HG03045 (cell line): ENCODE results near the gene UBAC2.

Experiments
- ATAC-seq: cut with Tn5 transposase; IDR thresholded peaks from one replicate; pipeline ENCODE4 v1.9.1; 2021; ENCODE audit warnings: mild to moderate bottlenecking, moderate library complexity; ENCODE audit not compliant: unreplicated experiment

UBAC2 gene

GRCh38 chr13:99266827-99267226 lies 66.2 kb downstream of the UBAC2 start:
- ATAC-seq = no peak

GRCh38 chr13:99267927-99268326 lies 67.3 kb downstream of the UBAC2 start:
- ATAC-seq = no peak

- ATAC-seq = no peak
Measured at GRCh38 chr13:99268822-99269221, 68.2 kb downstream of the UBAC2 start.

- peak; percentile 57 for ATAC-seq
Measured at GRCh38 chr13:99269627-99270241, 69.1 kb downstream of the UBAC2 start.

- no peak for ATAC-seq
Measured at GRCh38 chr13:99270518-99270917, 69.9 kb downstream of the UBAC2 start.

GRCh38 chr13:99271249-99271648 lies 70.6 kb downstream of the UBAC2 start:
- no peak for ATAC-seq

- ATAC-seq = no peak
Measured at GRCh38 chr13:99272481-99272880, 71.8 kb downstream of the UBAC2 start.

- no peak for ATAC-seq
Measured at GRCh38 chr13:99273128-99273527, 72.5 kb downstream of the UBAC2 start.

GRCh38 chr13:99275093-99275469 lies 74.4 kb downstream of the UBAC2 start:
- no peak for ATAC-seq

GRCh38 chr13:99276706-99277105 lies 76.1 kb downstream of the UBAC2 start:
- ATAC-seq = no peak

- no peak for ATAC-seq
Measured at GRCh38 chr13:99277629-99278028, 77.0 kb downstream of the UBAC2 start.

GRCh38 chr13:99278200-99278599 lies 77.5 kb downstream of the UBAC2 start:
- no peak for ATAC-seq

GRCh38 chr13:99278843-99279242 lies 78.2 kb downstream of the UBAC2 start:
- no peak for ATAC-seq

GRCh38 chr13:99279637-99280036 lies 79.0 kb downstream of the UBAC2 start:
- no peak for ATAC-seq

GRCh38 chr13:99280166-99280565 lies 79.5 kb downstream of the UBAC2 start:
- no peak for ATAC-seq

- ATAC-seq = peak; percentile 72
Measured at GRCh38 chr13:99281811-99282263, 81.2 kb downstream of the UBAC2 start.

- peak; percentile 69 for ATAC-seq
Measured at GRCh38 chr13:99282264-99283231, 81.9 kb downstream of the UBAC2 start.

GRCh38 chr13:99285432-99286182 lies 85.0 kb downstream of the UBAC2 start:
- ATAC-seq = no peak

- ATAC-seq = peak; percentile 17
Measured at GRCh38 chr13:99287551-99287950, 86.9 kb downstream of the UBAC2 start.

- ATAC-seq = peak; percentile 86
Measured at GRCh38 chr13:99288089-99288488, 87.4 kb downstream of the UBAC2 start.

GRCh38 chr13:99289271-99289670 lies 88.6 kb downstream of the UBAC2 start:
- ATAC-seq = no peak
